Stimulated activated effector memory CD8-positive, alpha-beta T cell treated with anti-CD3 and anti-CD28 coated beads, Interleukin-12 subunit alpha, Interleukin-12 subunit beta, amount 100 ng/mL, for 72 hours (primary cell): ENCODE results near the gene ARRDC4.

Experiments used
- ATAC-seq: fragments of 150-1000 bp; cut with Tn5 transposase; 2 replicates; pipeline ENCODE4 v1.10.0; 2021
- DNase-seq, 2 donors: peaks; one replicate each; pipeline ENCODE4 v3.0.0; 2021 to 2022; ENCODE audit warnings: low spot score in 2 of 2
- H3K27ac Mint-ChIP-seq: one replicate; pipeline ENCODE4 v1.8.0; 2022; ENCODE audit warnings: mild to moderate bottlenecking, mixed read lengths
- H3K36me3 Mint-ChIP-seq: one replicate; pipeline ENCODE4 v1.8.0; 2022; ENCODE audit warnings: mild to moderate bottlenecking, mixed read lengths
- H3K4me1 Mint-ChIP-seq: one replicate; pipeline ENCODE4 v1.8.0; 2022; ENCODE audit warnings: mixed read lengths
- H3K4me3 Mint-ChIP-seq: one replicate; pipeline ENCODE4 v1.8.0; 2022; ENCODE audit warnings: mild to moderate bottlenecking, mixed read lengths
- H3K9me3 Mint-ChIP-seq: one replicate; pipeline ENCODE4 v1.8.0; 2022; ENCODE audit warnings: mixed read lengths

The ARRDC4 gene, protein sequence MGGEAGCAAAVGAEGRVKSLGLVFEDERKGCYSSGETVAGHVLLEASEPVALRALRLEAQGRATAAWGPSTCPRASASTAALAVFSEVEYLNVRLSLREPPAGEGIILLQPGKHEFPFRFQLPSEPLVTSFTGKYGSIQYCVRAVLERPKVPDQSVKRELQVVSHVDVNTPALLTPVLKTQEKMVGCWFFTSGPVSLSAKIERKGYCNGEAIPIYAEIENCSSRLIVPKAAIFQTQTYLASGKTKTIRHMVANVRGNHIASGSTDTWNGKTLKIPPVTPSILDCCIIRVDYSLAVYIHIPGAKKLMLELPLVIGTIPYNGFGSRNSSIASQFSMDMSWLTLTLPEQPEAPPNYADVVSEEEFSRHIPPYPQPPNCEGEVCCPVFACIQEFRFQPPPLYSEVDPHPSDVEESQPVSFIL

DNA sequence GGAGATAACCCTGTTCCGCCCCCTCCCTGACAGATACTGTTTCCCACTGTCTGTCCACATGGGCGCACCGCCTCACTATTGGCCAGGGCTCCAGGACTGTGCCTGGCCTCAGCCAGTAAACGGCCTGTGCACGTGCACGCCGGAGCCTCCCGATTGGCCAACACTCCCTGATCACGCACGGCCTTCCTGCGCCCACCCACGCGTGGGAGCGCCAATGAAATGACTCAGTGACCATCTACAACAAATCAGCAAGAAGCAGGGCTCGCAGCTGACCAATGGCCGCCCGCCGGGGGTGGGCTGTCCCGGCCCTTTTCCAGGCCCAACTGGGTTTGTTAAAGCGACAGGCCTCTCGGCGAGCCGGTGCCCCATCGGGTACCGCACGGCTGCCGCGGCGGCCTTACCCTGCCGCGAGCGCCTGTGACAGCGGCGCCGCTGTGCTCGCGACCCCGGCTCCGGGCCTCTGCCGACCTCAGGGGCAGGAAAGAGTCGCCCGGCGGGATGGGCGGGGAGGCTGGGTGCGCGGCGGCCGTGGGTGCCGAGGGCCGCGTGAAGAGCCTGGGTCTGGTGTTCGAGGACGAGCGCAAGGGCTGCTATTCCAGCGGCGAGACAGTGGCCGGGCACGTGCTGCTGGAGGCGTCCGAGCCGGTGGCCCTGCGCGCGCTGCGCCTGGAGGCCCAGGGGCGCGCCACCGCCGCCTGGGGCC, at the start of gene ARRDC4:
Gene ARRDC4, plus strand, starts transcription at position 340 of the 703 bp plus-strand sequence. Its CDS starts 159 bp downstream, at position 499.
- H3K9me3 Mint-ChIP-seq = peaks cover 10% of the 10 kb centered on the region
- ATAC-seq = peak; percentile 93
- H3K27ac Mint-ChIP-seq = no peak within 1 kb of the TSS
- H3K36me3 Mint-ChIP-seq = no peaks in the 10 kb centered on the region
- peak within 1 kb of the TSS; percentile 57 for H3K4me3 Mint-ChIP-seq
- peaks cover 5% of the 10 kb centered on the region for H3K4me1 Mint-ChIP-seq
- DNase-seq = peak; percentile 29 to 76

DNA sequence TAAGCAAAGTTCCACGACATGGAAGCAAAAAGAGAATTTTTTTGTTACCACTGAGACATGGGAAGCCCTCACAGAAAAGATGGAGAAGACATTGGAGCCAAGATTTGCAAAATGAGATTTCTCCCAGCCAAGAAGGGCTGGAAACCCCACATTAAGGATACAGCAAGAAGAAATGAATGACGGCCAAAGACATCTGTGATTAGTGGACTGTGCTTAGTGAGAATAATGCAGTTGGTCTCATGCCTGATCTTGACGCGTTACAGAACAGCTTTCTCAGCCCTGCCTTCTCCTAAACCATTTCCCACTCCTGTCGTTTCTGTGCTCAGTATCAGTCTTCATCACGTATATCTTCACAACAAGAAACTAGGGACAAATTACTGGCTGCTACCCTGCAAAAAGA, 45.8 kb upstream of the ARRDC4 start:
- Mint-ChIP-seq H3K4me1 (no peaks in the 10 kb centered on the region), H3K9me3 (peaks cover 2% of the 10 kb centered on the region), H3K27ac (no peak overlapping the region), H3K36me3 (no peaks in the 10 kb centered on the region), H3K4me3 (no peak overlapping the region)
- no peak for ATAC-seq
- DNase-seq = no peak

DNA sequence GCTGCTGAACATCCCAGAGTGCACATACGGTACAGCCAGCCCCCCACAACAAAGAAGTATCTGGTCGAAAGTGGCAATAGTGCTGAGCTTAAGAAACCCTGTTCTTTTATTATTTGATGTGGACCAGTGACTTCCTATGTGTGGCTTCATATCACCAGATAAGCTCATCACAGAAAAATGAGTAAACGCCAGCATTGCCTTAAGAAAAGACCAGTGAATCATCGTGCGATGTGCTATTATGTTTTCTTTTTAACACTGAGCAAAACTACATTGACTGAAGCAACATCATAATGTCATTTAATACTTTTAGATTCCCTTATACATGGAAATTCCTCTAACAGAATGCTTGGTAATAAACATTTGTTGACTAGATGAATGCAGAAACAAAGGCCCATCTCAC, 45.2 kb upstream of the ARRDC4 start:
- ATAC-seq (no peak), DNase-seq (no peak)
- H3K9me3 Mint-ChIP-seq = peaks cover 2% of the 10 kb centered on the region

DNA sequence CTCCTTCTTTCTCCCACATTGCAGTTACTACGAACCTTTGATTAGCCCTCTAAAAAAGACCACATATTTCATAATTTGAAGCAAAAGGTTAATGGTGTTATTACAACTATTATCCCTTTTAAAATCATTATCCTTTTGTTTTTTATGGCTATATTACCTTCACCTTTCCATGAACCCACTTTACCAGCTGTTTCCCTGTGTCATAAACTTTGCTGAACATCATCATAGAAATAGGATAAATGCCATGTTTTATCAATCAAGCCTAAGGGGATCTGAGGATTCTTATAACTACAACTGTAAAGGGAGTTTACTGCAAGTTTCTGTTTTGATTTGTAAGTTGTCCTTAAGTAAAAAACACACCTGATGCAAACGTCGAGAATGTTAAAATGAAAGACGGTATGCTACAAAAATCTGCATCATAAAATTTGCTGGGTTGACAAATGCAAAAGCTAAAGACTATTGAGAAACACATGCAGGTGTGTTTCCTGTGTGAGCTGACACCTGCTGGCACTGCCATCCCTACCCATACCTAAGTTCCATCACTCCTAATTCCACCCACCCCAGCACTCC, 39.1 kb upstream of the ARRDC4 start:
- peaks cover 8% of the 10 kb centered on the region for H3K9me3 Mint-ChIP-seq
- no peak overlapping the region for H3K27ac Mint-ChIP-seq
- ATAC-seq (no peak), DNase-seq (no peak)
- no peak overlapping the region for H3K4me3 Mint-ChIP-seq
- no peaks in the 10 kb centered on the region for H3K4me1 Mint-ChIP-seq
- no peaks in the 10 kb centered on the region for H3K36me3 Mint-ChIP-seq

More for the DNA sequence above, 45.2 kb upstream of the ARRDC4 start:
- no peak overlapping the region for H3K27ac Mint-ChIP-seq
- no peaks in the 10 kb centered on the region for H3K4me1 Mint-ChIP-seq
- H3K36me3 Mint-ChIP-seq = no peaks in the 10 kb centered on the region
- H3K4me3 Mint-ChIP-seq = no peak overlapping the region

DNA sequence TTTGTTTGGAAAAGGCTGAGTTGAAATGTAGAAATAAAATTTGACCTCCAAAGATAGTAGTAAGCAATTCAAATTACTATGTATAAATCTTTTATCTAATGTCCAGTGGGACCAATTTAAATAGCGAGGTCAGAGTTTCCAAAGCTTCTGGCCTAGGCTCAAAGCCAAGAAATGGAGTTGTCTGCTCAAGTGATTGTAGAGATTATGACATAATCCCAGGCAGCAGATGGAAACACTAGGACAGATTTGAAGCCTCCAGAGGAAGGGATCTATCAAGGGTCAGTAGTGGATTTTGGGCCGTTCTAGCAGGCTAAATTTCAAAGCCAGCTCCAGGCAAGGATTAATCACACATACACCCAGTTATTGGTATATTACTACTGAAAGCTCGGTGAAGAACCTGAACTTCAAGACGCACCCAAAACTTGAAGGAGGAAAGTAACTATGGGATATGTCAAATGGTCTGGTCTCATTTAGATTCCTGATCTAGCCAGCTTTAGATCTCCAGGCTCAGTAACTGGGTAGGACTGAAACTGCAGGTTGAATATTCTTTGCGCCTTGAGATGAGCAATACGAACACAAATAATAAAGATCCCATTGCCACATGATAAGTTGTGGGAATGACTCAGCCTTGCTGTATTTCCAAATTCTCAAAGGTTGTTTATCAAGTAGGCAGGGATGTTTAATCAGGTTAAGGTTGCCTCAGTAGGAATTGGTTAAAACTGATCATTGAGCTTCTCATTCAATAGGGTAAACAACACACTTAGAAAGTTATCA, 30.9 kb upstream of the ARRDC4 start:
- Mint-ChIP-seq H3K36me3 (no peaks in the 10 kb centered on the region), H3K4me1 (no peaks in the 10 kb centered on the region), H3K27ac (no peak overlapping the region), H3K4me3 (no peak overlapping the region), H3K9me3 (peaks cover 11% of the 10 kb centered on the region)
- ATAC-seq = no peak
- no peak for DNase-seq

DNA sequence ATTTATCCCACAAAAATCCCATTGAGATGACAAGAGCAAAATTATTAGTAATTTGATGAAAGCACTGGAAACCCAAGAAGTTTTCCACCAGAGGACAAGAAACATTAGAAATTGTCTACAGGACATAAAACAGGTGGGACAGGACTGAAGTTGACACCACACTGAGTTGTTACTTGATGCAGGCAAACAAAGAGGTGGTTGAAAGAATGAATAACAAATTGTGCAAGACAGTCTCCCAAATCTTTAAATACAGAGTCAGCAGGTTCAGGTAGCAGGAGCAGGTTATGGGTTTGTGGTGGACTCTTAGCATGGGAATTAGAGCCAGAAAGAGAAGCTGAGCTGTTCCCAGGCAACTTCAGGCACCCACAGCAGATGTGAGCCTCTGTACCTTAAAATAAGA, 30.3 kb upstream of the ARRDC4 start:
- no peak overlapping the region for H3K27ac Mint-ChIP-seq
- ATAC-seq (no peak), DNase-seq (no peak)
- H3K36me3 Mint-ChIP-seq = no peaks in the 10 kb centered on the region
- peaks cover 11% of the 10 kb centered on the region for H3K9me3 Mint-ChIP-seq
- H3K4me3 Mint-ChIP-seq = no peak overlapping the region
- H3K4me1 Mint-ChIP-seq = no peaks in the 10 kb centered on the region

DNA sequence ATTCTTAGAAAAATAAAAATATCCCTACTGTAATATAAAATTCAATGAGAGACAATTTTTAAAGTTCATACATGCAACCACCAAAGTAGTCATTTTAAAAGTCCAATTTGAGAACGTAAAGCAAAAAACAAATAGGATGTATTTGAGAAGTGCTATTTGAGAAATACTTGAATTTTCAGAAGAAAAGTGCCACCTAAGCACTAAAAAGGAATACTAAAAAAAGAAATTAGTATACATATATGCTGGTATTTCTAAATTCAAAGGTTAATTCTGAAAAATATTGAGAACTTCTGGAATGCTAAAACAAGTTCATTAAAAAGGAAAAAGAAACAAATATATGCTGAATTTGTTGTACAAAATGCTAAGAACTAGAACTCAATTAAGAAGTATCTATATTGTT, 29.2 kb upstream of the ARRDC4 start:
- Mint-ChIP-seq H3K4me1 (no peaks in the 10 kb centered on the region), H3K36me3 (no peaks in the 10 kb centered on the region), H3K9me3 (peaks cover 15% of the 10 kb centered on the region), H3K4me3 (no peak overlapping the region), H3K27ac (no peak overlapping the region)
- no peak for ATAC-seq
- no peak for DNase-seq

DNA sequence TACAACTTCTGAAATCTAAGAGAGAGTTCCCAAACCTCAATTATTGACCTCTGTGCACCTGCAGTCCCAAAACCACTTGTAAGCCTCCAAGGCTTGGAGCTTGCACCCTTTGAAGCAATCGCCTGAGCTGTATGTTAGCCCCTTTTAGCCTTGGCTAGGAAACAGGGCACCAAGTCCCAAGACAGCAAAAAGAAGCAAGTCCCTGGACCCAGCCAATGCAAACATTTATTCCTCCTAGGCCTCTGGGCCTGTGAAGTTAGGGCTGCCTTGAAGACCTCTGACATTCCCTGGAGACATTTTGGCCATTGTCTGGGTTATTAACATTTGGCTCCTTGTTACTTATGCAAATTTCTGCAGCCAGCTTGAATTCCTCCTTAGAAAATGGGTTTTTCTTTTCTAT, 26.9 kb upstream of the ARRDC4 start:
- Mint-ChIP-seq H3K27ac (no peak overlapping the region), H3K4me3 (no peak overlapping the region), H3K36me3 (no peaks in the 10 kb centered on the region), H3K9me3 (peaks cover 13% of the 10 kb centered on the region), H3K4me1 (no peaks in the 10 kb centered on the region)
- DNase-seq = no peak
- no peak for ATAC-seq

DNA sequence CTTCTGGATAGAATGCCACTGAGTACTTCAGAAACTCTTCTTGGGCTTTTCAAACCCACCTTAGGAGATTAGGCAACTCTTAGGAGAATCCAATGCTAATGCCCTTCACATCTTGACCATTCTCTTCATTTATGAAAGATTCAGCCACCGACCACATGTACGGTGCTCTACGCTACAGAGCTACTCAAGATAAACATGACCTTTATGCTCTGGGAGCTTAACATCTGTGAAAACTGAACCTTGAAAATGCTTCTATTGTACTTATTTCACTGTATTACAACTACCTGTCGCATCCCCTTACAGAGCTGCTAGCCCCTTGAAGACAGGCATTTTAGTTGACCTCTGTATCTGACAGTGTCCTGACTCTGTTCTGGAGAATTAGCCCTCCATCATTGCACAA, 19.5 kb upstream of the ARRDC4 start:
- Mint-ChIP-seq H3K4me3 (no peak overlapping the region), H3K4me1 (no peaks in the 10 kb centered on the region), H3K27ac (no peak overlapping the region), H3K9me3 (peaks cover 10% of the 10 kb centered on the region), H3K36me3 (no peaks in the 10 kb centered on the region)
- no peak for ATAC-seq
- DNase-seq = no peak

DNA sequence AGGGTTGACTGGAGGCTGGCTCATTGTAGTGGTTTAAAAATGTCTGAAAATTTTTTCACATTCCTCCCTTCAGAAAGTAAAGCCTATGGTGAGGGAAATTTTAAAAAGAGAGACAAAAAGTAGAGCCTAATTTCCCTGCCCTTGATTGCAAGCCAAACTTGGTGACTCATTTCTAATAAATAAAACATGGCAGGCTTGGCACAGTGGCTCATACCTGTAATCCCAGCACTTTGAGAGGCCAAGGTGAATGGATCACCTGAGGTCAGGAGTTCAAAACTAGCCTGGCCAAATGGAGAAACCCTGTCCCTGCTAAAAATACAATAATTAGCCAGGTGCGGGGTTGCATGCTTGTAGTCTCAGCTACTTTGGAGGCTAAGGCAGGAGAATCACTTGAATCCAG, 18.9 kb upstream of the ARRDC4 start:
- no peak for DNase-seq
- no peak for ATAC-seq
- Mint-ChIP-seq H3K27ac (no peak overlapping the region), H3K4me1 (no peaks in the 10 kb centered on the region), H3K4me3 (no peak overlapping the region), H3K36me3 (no peaks in the 10 kb centered on the region), H3K9me3 (peaks cover 6% of the 10 kb centered on the region)

DNA sequence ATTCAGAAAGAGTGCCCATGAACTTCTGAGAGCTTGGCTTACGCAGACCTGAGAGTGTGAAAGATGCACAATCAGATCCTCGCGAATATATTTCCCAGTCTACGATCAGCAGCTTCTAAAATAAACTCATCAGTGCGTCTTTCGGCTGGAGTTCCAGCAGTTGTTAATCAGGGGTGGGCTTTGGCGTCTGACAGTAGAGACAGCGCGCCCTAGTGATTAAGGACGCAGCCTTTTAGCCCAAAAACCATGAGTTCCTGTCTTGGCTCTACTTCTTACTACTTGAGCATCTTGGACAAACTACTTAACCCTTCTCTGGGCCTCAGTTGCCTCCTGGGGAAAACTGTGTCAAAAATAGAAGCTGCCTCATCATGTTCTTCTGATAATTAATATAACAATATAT, 15.8 kb upstream of the ARRDC4 start:
- Mint-ChIP-seq H3K27ac (no peak overlapping the region), H3K4me3 (no peak overlapping the region)

DNA sequence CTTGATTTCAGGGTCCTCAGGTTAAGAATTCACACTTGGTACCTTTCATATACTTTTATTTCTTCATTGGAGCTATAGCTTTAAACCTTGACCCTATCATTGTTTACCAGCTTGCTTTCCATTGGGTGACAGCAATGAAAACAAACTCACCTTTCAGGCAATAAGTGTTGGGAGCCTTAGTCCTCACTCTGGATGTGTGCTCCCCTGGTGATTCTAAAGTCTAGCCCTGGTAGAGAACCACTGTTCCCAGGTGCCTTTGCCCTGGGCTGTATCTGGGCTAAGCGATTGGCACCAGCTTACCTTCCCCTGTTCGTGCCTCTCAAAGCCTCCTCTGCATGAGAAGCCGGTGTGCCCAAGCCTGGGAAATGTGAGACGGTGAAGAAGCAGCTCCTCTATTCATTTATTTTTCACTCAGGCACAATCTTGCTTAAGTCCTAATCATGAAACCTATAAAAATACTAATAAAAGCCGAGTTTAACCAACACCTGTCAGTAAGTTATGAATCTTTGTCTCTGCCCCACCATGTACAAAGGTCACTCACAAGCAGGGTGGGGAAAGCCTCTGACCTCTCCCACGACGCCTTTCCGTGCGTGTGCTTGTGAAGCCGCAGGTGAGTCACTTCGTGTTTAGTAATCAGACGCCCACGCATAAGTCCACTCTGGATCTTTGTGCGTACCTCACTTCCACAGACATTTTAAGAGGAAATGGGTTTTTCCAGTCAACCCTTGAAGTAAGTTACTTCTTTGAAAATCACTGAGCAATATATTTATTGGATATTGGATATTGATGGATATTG, 12.8 kb upstream of the ARRDC4 start:
- Mint-ChIP-seq H3K4me1 (no peaks in the 10 kb centered on the region), H3K36me3 (no peaks in the 10 kb centered on the region), H3K9me3 (no peaks in the 10 kb centered on the region), H3K27ac (no peak overlapping the region), H3K4me3 (no peak overlapping the region)
- DNase-seq (no peak), ATAC-seq (no peak)

More for the DNA sequence above, 15.8 kb upstream of the ARRDC4 start:
- Mint-ChIP-seq H3K4me1 (no peaks in the 10 kb centered on the region), H3K9me3 (peaks cover 6% of the 10 kb centered on the region), H3K36me3 (no peaks in the 10 kb centered on the region)
- DNase-seq (no peak), ATAC-seq (no peak)

DNA sequence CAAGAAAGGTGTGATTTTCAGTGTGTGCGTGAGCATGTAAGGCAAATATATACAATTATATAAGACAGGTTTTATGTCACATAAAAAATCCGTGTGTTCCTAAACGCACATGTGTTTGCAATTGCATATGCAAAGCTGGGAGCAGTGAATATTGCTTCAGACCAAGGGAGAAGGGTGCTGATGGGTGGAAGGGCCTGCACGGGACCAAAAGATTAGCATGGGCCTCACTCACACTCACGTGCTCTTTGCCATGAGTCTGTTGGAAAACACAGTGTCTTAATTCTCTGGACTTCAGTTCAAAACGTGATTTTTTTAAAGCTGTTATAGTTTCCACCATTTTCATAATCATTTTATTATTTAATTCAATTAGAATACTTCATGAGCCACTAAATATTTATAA, 7.2 kb upstream of the ARRDC4 start:
- H3K36me3 Mint-ChIP-seq = no peaks in the 10 kb centered on the region
- H3K4me3 Mint-ChIP-seq = no peak overlapping the region

DNA sequence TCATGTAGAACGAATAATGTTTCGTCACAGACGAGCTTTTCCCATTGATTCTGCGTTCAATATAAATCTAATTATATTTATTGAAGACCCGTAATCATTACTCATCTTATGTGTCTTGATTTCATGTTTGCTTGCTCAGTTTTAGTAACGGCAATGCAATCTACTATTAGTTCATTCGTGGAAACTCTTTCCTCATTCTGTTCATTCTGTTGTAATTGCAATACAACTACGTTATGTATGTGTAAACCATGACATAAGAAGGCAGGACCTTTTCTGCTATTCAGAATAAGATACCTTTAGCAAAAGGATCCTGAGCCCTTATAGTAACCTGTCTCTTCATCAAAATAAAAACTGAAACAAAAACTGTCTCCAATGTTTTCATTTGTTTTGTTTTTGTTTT, 6.8 kb upstream of the ARRDC4 start:
- no peaks in the 10 kb centered on the region for H3K4me1 Mint-ChIP-seq
- H3K4me3 Mint-ChIP-seq = no peak overlapping the region
- H3K9me3 Mint-ChIP-seq = peaks cover 4% of the 10 kb centered on the region
- ATAC-seq (no peak), DNase-seq (no peak)
- H3K36me3 Mint-ChIP-seq = no peaks in the 10 kb centered on the region
- H3K27ac Mint-ChIP-seq = no peak overlapping the region

More for the DNA sequence above, 7.2 kb upstream of the ARRDC4 start:
- DNase-seq (no peak), ATAC-seq (no peak)
- Mint-ChIP-seq H3K4me1 (no peaks in the 10 kb centered on the region), H3K9me3 (peaks cover 3% of the 10 kb centered on the region), H3K27ac (no peak overlapping the region)
